ENCODE measurements around the gene ECE1.

GRCh38 chr1:21237446-21238088 lies 52.7 kb downstream of the ECE1 start:
- no peak for TF ChIP-seq SP1 (IDR thresholded peaks at IDR 0.05)
- no peak for TF ChIP-seq TARDBP (IDR thresholded peaks at IDR 0.05)
- no peak for TF ChIP-seq HDGF (IDR thresholded peaks at IDR 0.05; ENCODE audit: borderline replicate concordance)
- TF ChIP-seq SUZ12 (IDR thresholded peaks at IDR 0.05): no peak
- no peak for TF ChIP-seq BHLHE40 (IDR thresholded peaks at IDR 0.05; ENCODE audit: borderline replicate concordance)
- no peak for TF ChIP-seq ARNT (IDR thresholded peaks at IDR 0.05)
- TF ChIP-seq FOXK2 (IDR thresholded peaks at IDR 0.05): no peak
- no peak for TF ChIP-seq PKNOX1 (IDR thresholded peaks at IDR 0.05)
- TF ChIP-seq FOXM1 (IDR thresholded peaks at IDR 0.05; ENCODE audit: borderline replicate concordance): no peak
- no peak for TF ChIP-seq LEF1 (IDR thresholded peaks at IDR 0.05; ENCODE audit: borderline replicate concordance)
- no peak for TF ChIP-seq FOXA1 (IDR thresholded peaks at IDR 0.05)
- TF ChIP-seq NFRKB (IDR thresholded peaks at IDR 0.05): no peak
- TF ChIP-seq L3MBTL2 (conservative IDR thresholded peaks at IDR 0.05): no peak

All from HEK293T (cell line).